ENCODE measurements around the gene FAM3A.

FAM3A gene

DNA sequence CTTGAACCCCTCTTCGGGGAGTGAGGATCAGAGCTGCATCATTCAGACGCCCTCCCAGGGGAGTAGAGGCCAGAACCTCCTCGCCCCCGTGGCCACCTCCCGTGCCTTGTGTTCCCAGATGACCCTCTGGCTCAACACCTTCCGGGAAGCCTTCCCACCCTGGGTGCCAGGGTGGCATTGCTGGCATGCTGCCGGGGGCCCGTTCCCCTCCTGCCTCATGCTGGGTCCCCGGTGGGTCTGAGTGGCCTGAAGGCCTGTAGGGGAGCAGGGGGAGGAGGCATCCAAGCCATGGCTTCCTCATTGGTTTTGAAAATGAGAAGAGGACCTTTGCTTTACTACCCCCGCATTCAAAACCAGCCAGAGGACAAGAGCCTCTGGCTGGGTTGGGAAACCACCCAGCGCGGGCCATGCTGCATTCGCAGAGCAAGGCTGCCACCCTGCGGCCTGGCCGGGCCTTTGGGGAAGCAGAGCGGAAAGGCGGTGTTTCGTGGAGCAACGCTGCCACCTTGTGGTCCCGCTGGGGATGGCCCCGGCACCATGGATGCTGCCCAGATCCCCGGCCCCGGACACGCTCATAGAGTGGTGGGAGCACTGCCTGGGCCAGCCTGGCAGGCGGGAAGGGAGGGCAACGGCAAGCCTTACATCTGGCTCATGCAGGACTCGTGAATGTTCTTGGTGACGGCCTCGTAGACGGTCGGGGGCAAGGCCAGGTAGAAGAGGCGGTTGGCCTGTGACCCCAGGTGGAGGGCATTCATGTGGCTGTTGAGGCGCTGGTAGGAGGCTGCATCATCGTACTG is 18.7 kb upstream of the FAM3A start (continued):
- TF ChIP-seq ZNF600 (tag by site-specific recombination; IDR thresholded peaks at IDR 0.05) (0 out of 2 replicates have a peak, but pooled peaks have one; percentile 33), ZNF843 (tag by site-specific recombination; IDR thresholded peaks at IDR 0.05) (peak; percentile 56; the same call in 1 of the 2 replicates), ZNF2 (tag by site-specific recombination; IDR thresholded peaks at IDR 0.05) (peak; percentile 95), ZNF292 (tag by site-specific recombination; IDR thresholded peaks at IDR 0.05; ENCODE audit: borderline replicate concordance, low read depth) (no peak), ZNF221 (tag by site-specific recombination; IDR thresholded peaks at IDR 0.05; ENCODE audit: borderline replicate concordance) (no peak), WT1 (tag by site-specific recombination; IDR thresholded peaks at IDR 0.05) (0 out of 2 replicates have a peak, but pooled peaks have one; percentile 11), ZNF341 (tag by site-specific recombination; IDR thresholded peaks at IDR 0.05; ENCODE audit: low read depth) (no peak), ZIC2 (tag by site-specific recombination; IDR thresholded peaks at IDR 0.05) (peak; percentile 42; the same call in 1 of the 2 replicates), ZNF404 (tag by site-specific recombination; IDR thresholded peaks at IDR 0.05) (no peak), ZNF24 (tag by site-specific recombination; IDR thresholded peaks at IDR 0.05) (peak; percentile 77; the same call in 1 of the 2 replicates), YY1 (tag by site-specific recombination; IDR thresholded peaks at IDR 0.05) (no peak; the same call in 1 of the 2 replicates), ZNF138 (tag by site-specific recombination; IDR thresholded peaks at IDR 0.05; ENCODE audit: borderline replicate concordance) (no peak), ZNF473 (tag by site-specific recombination; IDR thresholded peaks at IDR 0.05) (no peak), HOXC10 (CRISPR knock-in tag; IDR thresholded peaks at IDR 0.05) (0 out of 2 replicates have a peak, but pooled peaks have one; percentile 79)
- TF ChIP-seq, protein P1, sequence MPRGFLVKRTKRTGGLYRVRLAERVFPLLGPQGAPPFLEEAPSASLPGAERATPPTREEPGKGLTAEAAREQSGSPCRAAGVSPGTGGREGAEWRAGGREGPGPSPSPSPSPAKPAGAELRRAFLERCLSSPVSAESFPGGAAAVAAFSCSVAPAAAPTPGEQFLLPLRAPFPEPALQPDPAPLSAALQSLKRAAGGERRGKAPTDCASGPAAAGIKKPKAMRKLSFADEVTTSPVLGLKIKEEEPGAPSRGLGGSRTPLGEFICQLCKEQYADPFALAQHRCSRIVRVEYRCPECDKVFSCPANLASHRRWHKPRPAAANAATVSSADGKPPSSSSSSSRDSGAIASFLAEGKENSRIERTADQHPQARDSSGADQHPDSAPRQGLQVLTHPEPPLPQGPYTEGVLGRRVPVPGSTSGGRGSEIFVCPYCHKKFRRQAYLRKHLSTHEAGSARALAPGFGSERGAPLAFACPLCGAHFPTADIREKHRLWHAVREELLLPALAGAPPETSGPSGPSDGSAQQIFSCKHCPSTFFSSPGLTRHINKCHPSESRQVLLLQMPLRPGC (tag by site-specific recombination; IDR thresholded peaks at IDR 0.05): 0 out of 2 replicates have a peak, but pooled peaks have one; percentile 44
- TF ChIP-seq, protein P2, sequence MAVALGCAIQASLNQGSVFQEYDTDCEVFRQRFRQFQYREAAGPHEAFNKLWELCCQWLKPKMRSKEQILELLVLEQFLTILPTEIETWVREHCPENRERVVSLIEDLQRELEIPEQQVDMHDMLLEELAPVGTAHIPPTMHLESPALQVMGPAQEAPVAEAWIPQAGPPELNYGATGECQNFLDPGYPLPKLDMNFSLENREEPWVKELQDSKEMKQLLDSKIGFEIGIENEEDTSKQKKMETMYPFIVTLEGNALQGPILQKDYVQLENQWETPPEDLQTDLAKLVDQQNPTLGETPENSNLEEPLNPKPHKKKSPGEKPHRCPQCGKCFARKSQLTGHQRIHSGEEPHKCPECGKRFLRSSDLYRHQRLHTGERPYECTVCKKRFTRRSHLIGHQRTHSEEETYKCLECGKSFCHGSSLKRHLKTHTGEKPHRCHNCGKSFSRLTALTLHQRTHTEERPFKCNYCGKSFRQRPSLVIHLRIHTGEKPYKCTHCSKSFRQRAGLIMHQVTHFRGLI (tag by site-specific recombination; IDR thresholded peaks at IDR 0.05): no peak
- TF ChIP-seq, protein P3, sequence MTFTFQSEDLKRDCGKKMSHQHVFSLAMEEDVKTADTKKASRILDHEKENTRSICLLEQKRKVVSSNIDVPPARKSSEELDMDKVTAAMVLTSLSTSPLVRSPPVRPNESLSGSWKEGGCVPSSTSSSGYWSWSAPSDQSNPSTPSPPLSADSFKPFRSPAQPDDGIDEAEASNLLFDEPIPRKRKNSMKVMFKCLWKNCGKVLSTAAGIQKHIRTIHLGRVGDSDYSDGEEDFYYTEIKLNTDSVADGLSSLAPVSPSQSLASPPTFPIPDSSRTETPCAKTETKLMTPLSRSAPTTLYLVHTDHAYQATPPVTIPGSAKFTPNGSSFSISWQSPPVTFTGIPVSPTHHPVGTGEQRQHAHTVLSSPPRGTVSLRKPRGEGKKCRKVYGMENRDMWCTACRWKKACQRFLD (tag by site-specific recombination; IDR thresholded peaks at IDR 0.05): no peak
- TF ChIP-seq, protein P4, sequence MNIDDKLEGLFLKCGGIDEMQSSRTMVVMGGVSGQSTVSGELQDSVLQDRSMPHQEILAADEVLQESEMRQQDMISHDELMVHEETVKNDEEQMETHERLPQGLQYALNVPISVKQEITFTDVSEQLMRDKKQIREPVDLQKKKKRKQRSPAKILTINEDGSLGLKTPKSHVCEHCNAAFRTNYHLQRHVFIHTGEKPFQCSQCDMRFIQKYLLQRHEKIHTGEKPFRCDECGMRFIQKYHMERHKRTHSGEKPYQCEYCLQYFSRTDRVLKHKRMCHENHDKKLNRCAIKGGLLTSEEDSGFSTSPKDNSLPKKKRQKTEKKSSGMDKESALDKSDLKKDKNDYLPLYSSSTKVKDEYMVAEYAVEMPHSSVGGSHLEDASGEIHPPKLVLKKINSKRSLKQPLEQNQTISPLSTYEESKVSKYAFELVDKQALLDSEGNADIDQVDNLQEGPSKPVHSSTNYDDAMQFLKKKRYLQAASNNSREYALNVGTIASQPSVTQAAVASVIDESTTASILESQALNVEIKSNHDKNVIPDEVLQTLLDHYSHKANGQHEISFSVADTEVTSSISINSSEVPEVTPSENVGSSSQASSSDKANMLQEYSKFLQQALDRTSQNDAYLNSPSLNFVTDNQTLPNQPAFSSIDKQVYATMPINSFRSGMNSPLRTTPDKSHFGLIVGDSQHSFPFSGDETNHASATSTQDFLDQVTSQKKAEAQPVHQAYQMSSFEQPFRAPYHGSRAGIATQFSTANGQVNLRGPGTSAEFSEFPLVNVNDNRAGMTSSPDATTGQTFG (tag by site-specific recombination; IDR thresholded peaks at IDR 0.05; ENCODE audit: borderline replicate concordance): no peak
- TF ChIP-seq, protein P5, sequence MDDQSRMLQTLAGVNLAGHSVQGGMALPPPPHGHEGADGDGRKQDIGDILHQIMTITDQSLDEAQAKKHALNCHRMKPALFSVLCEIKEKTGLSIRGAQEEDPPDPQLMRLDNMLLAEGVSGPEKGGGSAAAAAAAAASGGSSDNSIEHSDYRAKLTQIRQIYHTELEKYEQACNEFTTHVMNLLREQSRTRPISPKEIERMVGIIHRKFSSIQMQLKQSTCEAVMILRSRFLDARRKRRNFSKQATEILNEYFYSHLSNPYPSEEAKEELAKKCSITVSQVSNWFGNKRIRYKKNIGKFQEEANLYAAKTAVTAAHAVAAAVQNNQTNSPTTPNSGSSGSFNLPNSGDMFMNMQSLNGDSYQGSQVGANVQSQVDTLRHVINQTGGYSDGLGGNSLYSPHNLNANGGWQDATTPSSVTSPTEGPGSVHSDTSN (CRISPR knock-in tag; IDR thresholded peaks at IDR 0.05): 0 out of 2 replicates have a peak, but pooled peaks have one; percentile 64
- TF ChIP-seq, protein P6, sequence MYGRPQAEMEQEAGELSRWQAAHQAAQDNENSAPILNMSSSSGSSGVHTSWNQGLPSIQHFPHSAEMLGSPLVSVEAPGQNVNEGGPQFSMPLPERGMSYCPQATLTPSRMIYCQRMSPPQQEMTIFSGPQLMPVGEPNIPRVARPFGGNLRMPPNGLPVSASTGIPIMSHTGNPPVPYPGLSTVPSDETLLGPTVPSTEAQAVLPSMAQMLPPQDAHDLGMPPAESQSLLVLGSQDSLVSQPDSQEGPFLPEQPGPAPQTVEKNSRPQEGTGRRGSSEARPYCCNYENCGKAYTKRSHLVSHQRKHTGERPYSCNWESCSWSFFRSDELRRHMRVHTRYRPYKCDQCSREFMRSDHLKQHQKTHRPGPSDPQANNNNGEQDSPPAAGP (tag by site-specific recombination; IDR thresholded peaks at IDR 0.05): peak; percentile 95
- TF ChIP-seq, protein P7, sequence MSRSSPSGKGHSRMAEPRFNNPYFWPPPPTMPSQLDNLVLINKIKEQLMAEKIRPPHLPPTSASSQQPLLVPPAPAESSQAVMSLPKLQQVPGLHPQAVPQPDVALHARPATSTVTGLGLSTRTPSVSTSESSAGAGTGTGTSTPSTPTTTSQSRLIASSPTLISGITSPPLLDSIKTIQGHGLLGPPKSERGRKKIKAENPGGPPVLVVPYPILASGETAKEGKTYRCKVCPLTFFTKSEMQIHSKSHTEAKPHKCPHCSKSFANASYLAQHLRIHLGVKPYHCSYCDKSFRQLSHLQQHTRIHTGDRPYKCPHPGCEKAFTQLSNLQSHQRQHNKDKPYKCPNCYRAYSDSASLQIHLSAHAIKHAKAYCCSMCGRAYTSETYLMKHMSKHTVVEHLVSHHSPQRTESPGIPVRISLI (tag by site-specific recombination; IDR thresholded peaks at IDR 0.05): no peak

Data from HEK293 (cell line).